Stimulated activated CD8-positive, alpha-beta memory T cell treated with anti-CD3 and anti-CD28 coated beads, Interleukin-4, amount 100 ng/mL, for 1 hour (primary cell): ENCODE data around the gene ADK.
"Not testable (repeated sequence)": the region's sequence is repeated elsewhere in the genome, so short reads cannot be mapped to it uniquely, and the experiment has no call there.

Experiments
- DNase-seq, 2 donors: peaks; one replicate each; pipeline ENCODE4 v3.0.0-alpha.2; 2020; ENCODE audit warnings: low read depth in 2 of 2, low spot score in 1 of 2

The ADK gene

DNA sequence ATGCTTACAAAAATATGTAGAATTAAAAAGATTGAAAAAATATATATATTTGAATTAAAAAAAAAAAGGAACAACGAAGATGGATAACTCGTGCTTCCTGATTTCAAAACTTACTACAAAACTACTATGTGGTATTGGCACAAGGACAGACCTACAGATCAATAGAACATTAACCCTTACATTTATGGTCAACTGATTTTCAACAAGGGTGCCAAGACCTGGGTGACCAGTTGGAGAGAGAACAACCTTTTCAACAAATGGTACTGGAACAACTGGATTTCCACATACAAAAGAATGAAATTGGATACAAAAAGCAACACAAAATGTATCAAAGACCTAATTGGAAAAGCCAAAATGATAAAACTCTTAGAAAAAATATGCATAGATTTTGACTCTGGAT, 10.5 kb upstream of the ADK start:
- no peak for DNase-seq

DNA sequence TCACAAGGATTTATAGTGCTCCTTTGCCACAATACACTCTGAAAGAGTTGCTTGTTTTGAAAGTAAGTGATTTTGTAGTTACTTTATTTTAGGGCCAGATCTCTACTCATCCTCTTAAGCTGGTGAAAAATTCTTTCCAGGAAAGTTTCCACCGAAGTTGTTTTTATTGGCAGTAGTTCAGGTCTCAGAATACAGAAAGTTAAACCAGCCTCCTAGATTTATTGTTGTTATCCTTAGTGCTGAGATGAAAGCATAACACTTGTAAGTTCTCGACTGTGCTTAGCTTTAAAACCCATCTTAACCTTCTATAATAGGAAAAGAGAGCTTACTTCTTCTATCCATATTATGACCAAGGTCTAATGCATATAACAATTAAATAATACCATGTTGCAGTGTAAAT, 5.9 kb upstream of the ADK start:
- DNase-seq = no peak

DNA sequence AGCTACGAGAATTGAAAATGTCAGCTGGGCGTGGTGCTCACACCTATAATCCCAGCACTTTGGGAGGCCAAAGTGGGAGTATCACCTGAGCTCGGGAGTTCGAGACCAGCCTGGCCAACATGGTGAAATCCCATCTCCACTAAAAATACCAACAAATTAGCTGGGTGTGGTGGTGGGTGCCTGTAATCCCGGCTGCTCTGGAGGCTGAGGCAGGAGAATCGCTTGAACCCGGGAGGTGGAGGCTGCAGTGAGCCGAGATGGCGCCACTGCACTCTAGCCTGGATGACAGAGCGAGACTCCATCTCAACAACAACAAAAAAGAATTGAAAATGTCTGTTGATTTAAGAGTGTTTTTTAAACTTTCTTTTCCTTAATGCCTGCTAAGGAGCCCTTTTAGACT, 4.0 kb upstream of the ADK start:
- DNase-seq = not testable (repeated sequence)

DNA sequence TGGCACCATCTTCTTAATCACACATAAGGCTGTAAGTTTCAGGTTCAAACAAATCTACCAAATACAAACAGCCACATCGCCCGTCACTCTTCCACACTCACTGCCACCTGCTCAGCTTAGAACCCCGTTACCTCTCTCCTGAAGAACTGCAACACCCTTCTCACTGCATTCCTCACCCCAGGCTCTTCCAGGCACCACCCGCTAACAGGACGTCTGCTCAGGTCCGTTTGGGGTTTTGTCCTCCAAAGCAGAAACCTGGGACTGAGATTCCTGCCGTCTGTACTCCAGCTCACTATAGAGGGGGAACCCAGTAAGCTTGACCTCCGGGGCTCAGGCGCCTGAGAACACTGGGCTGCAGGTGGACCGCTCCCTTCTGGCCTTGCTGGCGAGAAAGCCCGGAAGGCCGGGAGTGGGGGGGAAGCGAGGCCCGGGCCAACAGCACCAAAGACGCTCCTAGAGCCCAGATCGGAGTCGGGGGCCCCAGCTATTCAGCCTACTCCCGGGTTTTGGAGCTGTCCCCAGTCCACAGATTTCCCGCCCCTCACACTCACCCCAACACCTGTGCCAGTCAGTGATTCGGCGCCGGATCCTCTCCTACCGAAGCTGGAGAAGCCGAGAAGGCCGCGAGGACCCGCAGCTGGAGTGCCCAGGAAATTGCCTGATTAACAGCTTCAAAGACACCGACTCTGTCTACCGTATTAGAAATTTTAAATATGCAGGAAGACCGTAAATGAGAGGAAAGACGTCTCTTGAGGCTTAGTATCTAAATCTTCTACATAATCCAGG, 624 bp upstream of the ADK start, which contains the start of gene AP3M1:
TSS of gene AP3M1 (minus strand) at position 625 of the 786 bp plus-strand sequence. CDS start 12,449 bp downstream, outside the sequence.
- DNase-seq = peak; percentile 53 to 63

DNA sequence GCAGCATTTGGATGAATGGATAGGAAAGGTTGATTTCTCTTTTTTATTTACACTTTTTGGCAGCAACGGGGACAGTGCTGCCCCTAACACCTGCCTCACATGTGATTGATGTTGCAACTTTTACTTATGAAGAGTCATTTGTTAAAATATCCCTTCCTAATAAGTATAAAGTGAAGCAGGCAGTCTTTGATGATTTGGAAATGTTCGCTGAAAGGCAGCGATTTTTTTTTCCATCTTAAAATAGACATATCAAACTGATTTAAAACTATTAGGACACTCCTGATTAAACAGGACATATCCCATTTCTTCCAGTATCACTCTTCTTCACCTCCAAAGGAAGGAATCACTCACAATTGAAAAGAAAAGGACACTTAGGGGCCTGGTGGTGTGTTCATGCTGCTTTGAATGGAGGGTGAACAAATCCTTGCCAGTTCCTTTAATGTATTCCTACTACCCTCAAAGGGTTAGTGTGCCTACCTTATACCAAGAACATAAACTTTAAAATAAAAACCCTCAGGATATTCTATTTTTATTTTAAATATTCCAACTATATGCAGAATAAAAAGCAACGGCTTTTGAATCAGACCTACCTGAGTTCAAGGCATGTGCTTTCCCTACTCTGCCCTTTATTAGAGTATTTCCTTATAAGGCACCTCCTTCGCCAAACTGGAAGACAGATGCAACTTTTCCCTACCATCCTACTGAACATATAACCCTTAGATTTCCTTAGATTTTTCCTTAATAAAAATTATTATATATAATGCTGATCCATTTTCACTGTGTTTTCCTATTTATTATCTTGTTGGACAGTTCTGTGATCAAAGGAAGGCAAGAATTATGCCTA, 1.1 kb downstream of the ADK start:
- DNase-seq = no peak

DNA sequence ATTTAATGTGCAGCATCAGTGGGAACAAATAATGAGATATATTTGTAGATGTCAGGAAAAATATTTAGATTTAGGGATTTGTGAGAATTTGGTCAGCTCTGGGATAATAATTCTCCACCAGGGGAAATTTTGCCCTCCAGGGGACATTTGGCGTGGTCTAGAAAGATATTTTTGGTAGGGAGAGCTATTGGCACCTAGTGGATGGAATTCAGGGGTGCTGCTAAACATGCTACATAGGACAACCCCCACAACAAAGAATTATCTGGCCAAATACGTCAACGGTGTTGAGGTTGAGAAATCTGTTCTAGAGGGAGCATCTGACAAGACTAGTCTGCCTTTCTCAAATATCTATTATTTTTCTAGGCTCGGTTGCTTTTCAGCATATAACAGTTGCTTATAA, 2.1 kb downstream of the ADK start:
- no peak for DNase-seq

DNA sequence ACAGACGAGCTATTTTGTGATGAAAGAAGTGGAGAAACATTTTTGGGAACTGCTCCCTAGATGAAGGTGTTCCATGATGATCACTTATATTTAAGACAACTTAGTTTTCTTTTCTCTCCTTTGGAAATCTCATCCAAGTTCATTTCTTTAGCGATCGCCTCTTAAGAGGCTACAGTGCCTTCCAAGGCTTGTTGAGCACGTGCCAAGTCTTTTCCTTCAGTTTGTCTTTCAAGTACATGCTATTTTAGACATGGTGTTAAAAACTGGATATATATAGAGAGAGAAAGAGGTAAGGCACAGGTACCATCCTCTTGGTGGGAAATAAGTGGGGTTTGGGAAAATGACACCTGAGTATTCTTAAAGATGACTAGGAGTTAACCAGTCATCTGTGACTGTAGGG, 2.7 kb downstream of the ADK start:
- DNase-seq = no peak

DNA sequence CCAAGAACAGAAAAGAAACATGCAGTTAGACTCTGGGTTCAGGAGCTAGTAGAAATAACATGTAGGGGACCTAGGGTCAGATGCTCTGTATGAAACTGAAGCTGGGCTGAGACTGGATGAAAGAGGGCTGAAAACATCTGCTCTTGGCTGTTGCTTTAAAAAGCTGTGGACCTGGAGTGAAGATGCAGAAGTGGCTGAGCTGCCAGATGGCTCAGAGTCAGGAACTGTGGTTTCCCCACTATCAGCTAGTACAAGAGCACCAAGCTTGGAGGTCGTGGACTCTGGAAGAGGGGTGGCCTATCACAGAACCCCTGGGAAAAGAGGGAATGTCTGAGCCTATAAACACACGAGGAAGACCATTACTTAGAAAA, 5.9 kb downstream of the ADK start:
- no peak for DNase-seq

DNA sequence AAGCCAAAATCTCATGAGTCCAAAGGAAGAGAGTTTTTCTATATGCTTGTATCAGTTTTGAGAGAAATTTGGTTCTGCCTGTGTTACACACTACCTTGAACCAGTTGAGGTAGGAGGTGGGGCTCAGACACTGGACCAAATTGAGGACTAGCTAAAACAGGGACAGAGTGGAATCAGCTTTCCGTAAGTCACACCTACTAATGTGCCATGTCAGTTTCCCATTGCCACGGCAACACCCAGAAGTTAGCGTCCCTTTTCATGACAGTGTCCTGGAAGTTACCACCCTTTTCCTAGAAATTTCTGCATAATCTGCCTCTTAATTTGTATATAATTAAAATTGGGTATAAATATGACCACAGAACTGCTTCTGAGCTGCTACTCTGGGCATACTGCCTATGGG, 9.0 kb downstream of the ADK start:
- DNase-seq = no peak

DNA sequence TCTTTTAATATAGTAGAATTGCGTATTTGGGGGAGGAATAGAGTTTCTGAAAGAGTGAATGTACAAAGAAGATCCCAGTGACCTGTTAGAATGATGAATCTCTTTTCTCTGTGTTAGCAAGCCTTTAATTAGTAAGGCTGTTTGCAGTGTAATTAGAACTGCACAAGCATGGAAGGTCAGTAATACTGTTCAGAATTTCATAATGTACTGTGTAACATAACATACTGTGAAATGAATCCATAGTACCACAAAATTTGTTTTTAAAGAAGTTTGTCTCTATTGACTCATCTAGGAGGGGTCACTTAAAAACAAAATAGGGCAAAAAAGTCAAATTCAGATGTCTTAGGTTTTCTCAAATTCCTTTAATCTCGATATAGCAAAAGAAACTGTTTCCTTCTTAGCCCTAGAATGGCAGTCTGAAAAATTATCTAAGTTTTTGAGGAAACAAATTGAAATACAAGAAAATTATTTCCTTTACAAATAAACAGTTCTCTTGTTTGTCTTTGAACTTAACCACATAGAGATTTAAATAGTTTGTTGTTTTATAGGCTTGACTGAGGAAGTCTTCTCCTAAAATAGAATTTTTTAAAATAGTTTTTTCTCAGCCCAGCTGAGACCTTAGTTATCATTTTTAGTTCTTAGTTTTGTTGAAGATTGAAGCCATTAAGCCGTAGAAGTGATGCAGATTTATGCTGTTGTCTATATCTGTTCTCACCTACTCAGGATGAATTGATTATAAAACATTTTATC, 12.5 kb downstream of the ADK start:
- no peak for DNase-seq

DNA sequence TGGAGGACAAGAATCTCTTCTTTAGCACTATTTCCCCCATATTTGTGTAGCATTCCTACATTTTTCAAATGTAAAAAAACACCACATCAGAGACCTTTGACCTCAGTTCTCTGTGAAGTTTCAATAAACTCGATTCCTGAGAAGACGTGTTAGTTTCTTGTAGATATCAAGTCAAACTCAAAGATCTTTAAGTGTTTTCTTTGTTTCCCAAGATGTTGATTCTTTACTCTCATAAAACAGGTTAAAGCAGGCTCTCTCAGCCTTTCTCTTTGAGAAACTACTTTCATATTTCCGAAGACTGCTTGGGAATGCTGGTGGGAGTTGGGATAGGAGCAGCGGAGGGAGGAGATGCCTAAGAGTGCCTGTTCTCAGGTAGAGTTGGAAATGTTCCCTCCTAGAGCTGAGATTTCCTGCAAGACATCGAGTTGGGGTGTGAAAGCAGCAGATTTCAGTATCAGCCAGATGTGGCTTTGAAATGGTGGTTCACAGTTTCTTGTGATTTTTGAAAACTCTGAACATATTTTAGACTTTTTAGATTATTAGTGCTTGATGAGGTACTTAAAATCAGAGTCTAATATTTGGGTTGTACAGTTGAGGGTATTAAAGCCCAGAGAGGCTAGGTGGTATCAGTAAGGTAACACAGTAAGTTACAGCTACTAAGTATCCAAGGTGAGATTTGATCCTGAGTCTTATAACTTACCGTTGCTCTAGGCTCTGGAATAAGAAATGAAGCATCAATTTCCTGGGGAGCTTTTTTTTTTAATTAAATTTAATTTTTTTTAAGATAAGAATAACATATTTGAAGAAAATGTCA, 13.9 kb downstream of the ADK start:
- DNase-seq = no peak

DNA sequence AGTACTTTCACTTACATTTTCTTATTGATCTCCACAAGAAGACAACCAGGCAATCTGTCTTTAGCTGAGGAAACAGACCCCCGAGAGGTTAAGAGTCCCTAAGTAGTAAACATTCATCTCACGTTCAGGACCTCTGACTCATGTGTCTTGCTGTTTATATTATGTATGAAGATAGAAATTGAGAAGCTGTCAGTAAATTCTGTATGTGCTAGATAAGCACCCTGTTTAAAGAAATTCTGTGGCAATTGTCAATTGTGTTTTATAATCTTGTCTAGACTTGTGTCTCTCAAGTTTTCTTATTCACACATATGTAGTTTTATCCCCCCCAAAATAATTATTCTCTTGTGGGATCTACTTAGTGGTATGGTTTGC, 14.5 kb downstream of the ADK start:
- no peak for DNase-seq

DNA sequence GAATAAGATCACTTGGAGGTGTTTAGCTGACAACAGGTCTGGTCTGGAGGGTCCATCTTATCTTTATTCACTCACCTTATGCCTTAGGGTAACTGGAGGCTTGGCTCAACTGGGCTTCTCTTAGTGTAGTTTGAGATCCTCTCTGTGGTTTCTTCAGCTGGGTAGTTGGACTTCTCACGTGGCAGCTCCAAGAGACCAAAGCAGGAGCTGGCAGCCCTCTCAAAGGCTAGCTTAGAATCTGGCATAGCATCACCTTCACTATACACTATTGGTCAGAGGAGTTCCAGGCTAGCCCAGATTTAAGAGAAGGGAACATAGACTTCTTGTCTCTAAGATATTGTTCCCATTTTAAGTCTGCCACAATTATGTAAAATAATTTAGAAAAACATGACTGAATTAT, 16.4 kb downstream of the ADK start:
- no peak for DNase-seq

DNA sequence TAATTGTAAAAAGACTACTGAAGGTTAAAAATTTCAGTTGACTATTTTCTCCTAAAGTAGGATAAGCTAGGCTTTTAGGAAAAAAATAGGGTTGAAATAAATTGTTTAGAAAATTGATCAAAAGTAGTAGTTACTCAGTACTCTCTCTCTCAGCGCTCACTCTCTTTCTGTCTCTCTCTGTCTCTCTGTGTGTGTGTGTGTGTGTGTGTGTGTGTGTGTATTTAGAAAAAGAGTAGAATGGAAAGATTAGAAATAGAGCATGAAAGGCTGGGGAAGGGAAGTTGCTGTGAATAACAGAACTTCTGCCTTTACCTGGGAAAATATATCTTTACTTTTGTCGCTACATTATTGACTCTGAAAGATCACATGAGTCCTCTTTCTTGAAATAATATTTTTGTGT, 20.6 kb downstream of the ADK start:
- DNase-seq = no peak

DNA sequence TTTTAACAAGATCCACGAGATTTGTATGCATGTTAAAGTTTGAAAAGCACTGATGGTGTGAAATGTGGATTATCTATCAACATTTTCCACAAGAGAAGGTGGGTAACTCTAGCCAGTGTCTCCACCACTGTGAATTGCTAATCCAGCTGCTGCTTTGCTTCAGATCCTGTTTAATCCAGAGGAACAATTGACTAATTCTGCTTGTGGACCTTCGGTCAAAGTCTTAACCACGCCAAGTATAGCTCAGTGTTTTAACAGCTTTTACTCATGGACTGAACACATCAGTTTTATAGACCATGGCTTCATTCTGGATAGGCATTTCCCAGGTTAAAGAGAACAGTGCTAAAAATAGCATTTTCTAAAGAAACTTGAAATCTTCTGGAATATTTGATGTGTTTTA, 23.5 kb downstream of the ADK start:
- DNase-seq = no peak

DNA sequence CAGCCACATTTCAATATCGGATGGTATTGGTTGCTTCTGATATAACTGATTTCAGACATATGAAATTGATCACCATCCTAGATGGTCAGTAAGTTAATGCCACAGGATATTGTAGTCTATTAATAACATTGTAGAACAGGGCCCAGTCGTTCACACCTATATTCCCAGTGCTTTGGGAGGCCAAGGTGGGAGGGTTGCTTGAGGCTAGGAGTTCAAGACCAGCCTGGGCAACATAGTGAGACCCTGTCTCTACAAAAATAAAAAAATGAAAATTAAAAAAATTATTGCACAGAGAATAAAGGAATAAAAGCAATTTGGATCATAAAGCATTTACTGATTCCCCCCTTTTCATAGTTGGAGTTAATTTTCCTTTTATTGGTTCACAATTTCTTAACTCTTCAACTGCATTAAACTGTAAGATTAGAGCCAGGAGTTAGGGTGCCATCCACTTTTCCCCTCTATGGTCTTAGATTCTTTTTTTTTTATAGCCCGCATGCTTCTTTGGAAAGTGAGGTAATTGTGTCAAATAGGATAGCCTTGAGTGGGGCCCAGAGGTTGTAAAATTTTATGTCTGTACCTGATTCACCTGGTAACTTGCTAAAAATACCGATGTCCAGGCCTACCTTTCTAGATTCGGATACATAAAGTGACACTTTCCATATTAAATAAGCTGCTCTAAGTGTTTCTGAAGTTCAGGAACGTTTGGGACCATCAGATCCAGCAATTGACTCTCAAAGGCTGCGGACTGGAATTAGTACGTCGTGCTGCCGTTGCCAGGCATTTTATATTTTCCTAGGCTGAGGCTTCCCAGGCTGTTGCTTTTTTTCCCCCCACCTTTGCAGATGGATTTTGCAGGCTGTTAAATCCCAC, 24.7 kb downstream of the ADK start:
- no peak for DNase-seq

DNA sequence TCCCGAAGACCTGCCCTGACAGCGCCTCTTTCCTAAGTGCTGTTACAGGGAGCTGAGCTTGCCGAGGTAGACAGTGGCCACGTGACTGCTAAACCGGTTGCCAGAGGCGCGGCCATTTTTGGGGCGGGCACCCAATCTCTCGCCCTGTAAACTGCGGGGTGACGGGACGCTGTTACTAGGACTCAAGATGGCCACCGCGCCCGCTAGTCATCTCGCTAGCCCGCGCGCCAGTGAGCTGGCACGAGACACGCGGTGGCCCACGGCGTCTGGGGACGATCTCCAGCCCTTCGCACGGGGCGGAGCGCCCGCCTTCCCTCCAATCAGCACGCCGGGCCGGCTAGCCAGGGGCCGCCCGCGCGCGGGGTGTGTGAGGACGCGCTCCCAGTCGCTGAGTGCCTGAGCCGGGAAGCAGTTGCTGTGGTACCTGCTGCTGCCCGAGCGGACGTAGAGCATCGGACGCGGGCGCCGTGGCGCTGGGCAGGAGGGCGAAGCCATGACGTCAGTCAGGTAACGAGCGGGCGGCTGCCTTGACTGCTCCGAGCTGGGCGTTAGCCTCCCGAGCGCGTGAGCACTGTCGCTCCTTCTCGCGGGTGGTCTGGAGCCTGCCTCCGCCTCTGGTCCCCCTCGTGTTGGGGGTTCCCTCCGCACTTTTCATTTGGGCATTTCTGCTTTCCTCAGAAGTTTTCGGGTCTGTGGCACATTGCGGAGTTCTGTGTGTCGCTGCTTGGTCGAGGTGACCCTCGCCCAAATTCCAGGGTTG, 25.5 kb downstream of the ADK start:
- peak; percentile 84 to 90 for DNase-seq

DNA sequence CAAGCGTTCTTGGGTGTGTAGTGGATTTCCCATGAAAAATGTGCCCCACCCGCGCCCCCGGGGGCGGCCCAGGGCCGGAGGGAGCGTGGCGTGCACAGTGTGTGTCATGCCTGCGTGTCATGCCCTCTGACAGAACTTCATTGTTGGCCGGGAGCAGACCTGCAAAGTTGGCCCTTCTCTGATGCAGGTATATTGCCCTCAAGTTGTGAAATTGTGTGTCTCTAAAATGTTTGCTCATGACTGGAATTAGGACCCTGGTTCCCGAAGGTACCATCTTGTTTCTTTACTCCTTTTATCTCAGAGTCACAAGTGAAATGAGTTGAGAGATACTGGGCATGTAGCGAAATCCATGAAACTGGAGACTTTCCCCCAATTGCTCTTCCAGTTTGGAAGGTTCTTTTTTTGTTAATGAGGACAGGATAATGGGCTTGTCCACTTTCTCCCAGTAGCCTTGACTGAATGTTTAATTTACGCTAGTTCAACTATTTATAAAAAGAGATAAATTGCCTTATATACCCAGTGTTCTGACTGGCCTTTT, 26.2 kb downstream of the ADK start:
- no peak for DNase-seq
